CD8-positive, alpha-beta memory T cell (primary cell): ENCODE data around the gene DGKA. TPM values are rescaled to one million over a fixed set of nuclear protein-coding genes. Genes with fewer than 3 reads are reported as not detected.

Source experiments
- CTCF ChIA-PET: fragments of 350-600 bp; sonication (Branson Sonifier 250); formaldehyde crosslinking; loops from one replicate; lab custom pipeline; 2021; ENCODE audit warnings: antibody characterized with exemption; lab: Charles Lee
- POLR2A ChIA-PET: fragments of 350-600 bp; sonication (Branson Sonifier 250); formaldehyde crosslinking; loops from one replicate; lab custom pipeline; 2021; ENCODE audit warnings: antibody characterized with exemption; lab: Charles Lee
- DNase-seq, 5 donors: peaks; one replicate each; pipeline versions ENCODE4 v3.0.0 to v3.0.0-alpha.2; 2020 to 2022; ENCODE audit warnings: mixed read lengths in 1 of 5
- H3K27ac ChIP-seq: one replicate; pipeline ENCODE4 v1.7.0; 2013; ENCODE audit warnings: low read depth, mild to moderate bottlenecking, low read length, moderate library complexity
- H3K27me3 ChIP-seq: 2 replicates; pipeline ENCODE4 v1.7.0; 2013; ENCODE audit warnings: low read length, mild to moderate bottlenecking; ENCODE audit not compliant: insufficient read depth, poor library complexity, severe bottlenecking
- H3K36me3 ChIP-seq: 2 replicates; pipeline ENCODE4 v1.7.0; 2013; ENCODE audit warnings: mild to moderate bottlenecking, low read length, moderate library complexity; ENCODE audit not compliant: insufficient read depth
- H3K4me1 ChIP-seq: 2 replicates; pipeline ENCODE4 v1.7.0; 2013; ENCODE audit warnings: mild to moderate bottlenecking, low read length, moderate library complexity; ENCODE audit not compliant: insufficient read depth
- H3K4me3 ChIP-seq: 2 replicates; pipeline ENCODE4 v1.7.0; 2013; ENCODE audit warnings: mild to moderate bottlenecking, low read length
- H3K9me3 ChIP-seq: 2 replicates; pipeline ENCODE4 v1.7.0; 2013; ENCODE audit warnings: mild to moderate bottlenecking, low read length
- H3K27ac Mint-ChIP-seq, 8 donors: one replicate each; pipeline ENCODE4 v1.8.0; 2020 to 2021; ENCODE audit warnings: mixed read lengths in 8 of 8, mild to moderate bottlenecking in 6 of 8, inconsistent platforms in 3 of 8, moderate library complexity in 3 of 8
- H3K27me3 Mint-ChIP-seq, 2 donors: one replicate each; pipeline ENCODE4 v1.8.0; 2020 to 2021; ENCODE audit warnings: mixed read lengths in 2 of 2, mild to moderate bottlenecking in 1 of 2, moderate library complexity in 1 of 2
- H3K36me3 Mint-ChIP-seq, 3 donors: one replicate each; pipeline ENCODE4 v1.8.0; 2020 to 2021; ENCODE audit warnings: mixed read lengths in 3 of 3, inconsistent platforms in 1 of 3, mild to moderate bottlenecking in 1 of 3
- H3K4me1 Mint-ChIP-seq, 3 donors: one replicate each; pipeline ENCODE4 v1.8.0; 2020 to 2021; ENCODE audit warnings: mixed read lengths in 3 of 3, inconsistent platforms in 1 of 3, mild to moderate bottlenecking in 1 of 3
- H3K4me3 Mint-ChIP-seq, 7 donors: one replicate each; pipeline ENCODE4 v1.8.0; 2020 to 2021; ENCODE audit warnings: mixed read lengths in 7 of 7, mild to moderate bottlenecking in 6 of 7, moderate library complexity in 4 of 7, inconsistent platforms in 2 of 7
- H3K9me3 Mint-ChIP-seq, 5 donors: one replicate each; pipeline ENCODE4 v1.8.0; 2020 to 2022; ENCODE audit warnings: mixed read lengths in 5 of 5, mild to moderate bottlenecking in 3 of 5, moderate library complexity in 2 of 5, inconsistent platforms in 1 of 5
- polyA plus RNA-seq: library from polyadenylated mRNA; unstranded; fragments of 300-500 nt; fragmentation: Illumina TruSeq; gene quantifications from one replicate; pipeline ENCODE4 v1.2.3, GENCODE V29; 2021
- total RNA-seq, 2 experiments: library from RNA; stranded (reverse); gene quantifications; one replicate each; pipeline ENCODE4 v1.2.3, GENCODE V29; 2021

DGKA gene
- total and polyA plus RNA-seq, 3 experiments from 2014 or later: 221 to 236 (median 234) TPM

DNA sequence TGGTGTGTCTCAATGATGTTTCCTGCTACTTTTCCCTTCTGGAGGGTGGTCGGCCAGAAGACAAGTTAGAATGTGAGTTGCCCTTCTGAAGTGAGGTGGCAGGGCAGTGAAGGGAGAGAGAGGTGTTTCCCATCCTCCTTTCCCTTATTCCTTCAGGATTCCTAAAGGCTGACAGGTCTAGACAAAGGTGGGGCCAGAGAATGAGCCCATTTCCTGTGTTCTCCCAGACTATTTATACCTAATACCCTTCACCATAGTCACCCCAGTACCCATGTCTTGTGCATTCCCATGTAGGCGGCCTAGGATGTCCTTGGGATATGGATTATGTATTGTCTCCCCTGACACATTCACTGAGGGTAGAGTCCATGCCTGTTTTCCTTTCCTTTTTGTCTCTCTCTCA, 7.0 kb downstream of the DGKA start:
- Mint-ChIP-seq H3K4me3 (peak overlapping the region in 1 of 7 donors; percentile 4), H3K27me3 (no peaks in the 10 kb centered on the region), H3K4me1 (peaks cover 77 to 91% (median 90%) of the 10 kb centered on the region in 3 donors), H3K27ac (peak overlapping the region; percentile 54 to 97 (median 92)), H3K9me3 (no peaks in the 10 kb centered on the region), H3K36me3 (peaks cover 4 to 95% (median 24%) of the 10 kb centered on the region in 3 donors)
- Histone ChIP-seq H3K36me3 (peaks cover 57% of the 10 kb centered on the region), H3K27me3 (no peaks in the 10 kb centered on the region), H3K4me3 (no peak overlapping the region), H3K9me3 (no peaks in the 10 kb centered on the region), H3K4me1 (peaks cover 93% of the 10 kb centered on the region), H3K27ac (no peak overlapping the region)
- DNase-seq: no peak
- ChIA-PET CTCF (interaction anchor here (3.8 to 11.4 kb wide), 3 partner anchors 10 to 199 kb away, joined by 18 to 96 read pairs (median 78); partner anchors contain the start of genes DGKA, DNAJC14 and PYM1), POLR2A (no interaction called here)

GRCh38 chr12:55938826-55939501, 8.0 kb downstream of the DGKA start:
- no peak for DNase-seq
- Mint-ChIP-seq H3K4me3 (peak overlapping the region in 2 of 7 donors; percentile 31 to 52), H3K36me3 (peaks cover 5 to 97% (median 24%) of the 10 kb centered on the region in 3 donors), H3K9me3 (no peaks in the 10 kb centered on the region), H3K4me1 (peaks cover 70 to 88% (median 85%) of the 10 kb centered on the region in 3 donors), H3K27me3 (no peaks in the 10 kb centered on the region), H3K27ac (peak overlapping the region; percentile 65 to 97 (median 90))
- peaks cover 83% of the 10 kb centered on the region for H3K4me1 ChIP-seq
- no peaks in the 10 kb centered on the region for H3K27me3 ChIP-seq
- ChIA-PET POLR2A (interaction anchor here (1.0 to 2.5 kb wide), 3 partner anchors 13 to 121 kb away, joined by 4 to 12 read pairs (median 7); partner anchors contain the start of genes ORMDL2, RAB5B and SARNP), CTCF (interaction anchor here (0.7 to 11.4 kb wide), 18 partner anchors 11 to 234 kb away, joined by 3 to 96 read pairs (median 4); partner anchors contain the start of genes DGKA, DNAJC14, PYM1 and RAB5B)
- H3K27ac ChIP-seq: no peak overlapping the region
- no peaks in the 10 kb centered on the region for H3K9me3 ChIP-seq
- no peak overlapping the region for H3K4me3 ChIP-seq
- H3K36me3 ChIP-seq: peaks cover 66% of the 10 kb centered on the region

DNA sequence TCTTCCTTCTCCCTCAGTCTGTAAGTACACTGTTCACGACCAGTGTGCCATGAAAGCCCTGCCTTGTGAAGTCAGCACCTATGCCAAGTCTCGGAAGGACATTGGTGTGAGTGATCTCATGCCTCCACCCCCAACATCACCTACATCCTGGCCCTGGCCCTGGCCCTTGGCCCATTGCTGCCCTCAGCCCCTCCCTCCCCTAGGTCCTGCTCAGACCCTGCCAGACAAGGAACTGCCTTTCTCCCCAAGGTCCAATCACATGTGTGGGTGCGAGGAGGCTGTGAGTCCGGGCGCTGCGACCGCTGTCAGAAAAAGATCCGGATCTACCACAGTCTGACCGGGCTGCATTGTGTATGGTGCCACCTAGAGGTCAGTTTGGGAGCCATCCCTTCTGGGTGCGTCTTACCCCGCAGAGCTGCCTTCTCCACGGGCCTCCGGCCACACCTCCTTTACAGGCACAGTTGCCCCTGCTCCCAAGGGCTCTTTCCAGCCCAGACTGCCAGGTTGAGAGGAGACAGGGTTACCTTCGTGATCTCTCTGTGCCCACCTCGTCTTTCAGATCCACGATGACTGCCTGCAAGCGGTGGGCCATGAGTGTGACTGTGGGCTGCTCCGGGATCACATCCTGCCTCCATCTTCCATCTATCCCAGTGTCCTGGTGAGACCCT, 9.2 kb downstream of the DGKA start:
- H3K9me3 Mint-ChIP-seq: no peaks in the 10 kb centered on the region
- Histone ChIP-seq H3K36me3 (peaks cover 71% of the 10 kb centered on the region), H3K9me3 (no peaks in the 10 kb centered on the region), H3K4me3 (no peak overlapping the region), H3K27me3 (no peaks in the 10 kb centered on the region), H3K27ac (no peak overlapping the region), H3K4me1 (peaks cover 71% of the 10 kb centered on the region)
- H3K4me1 Mint-ChIP-seq: peaks cover 60 to 80% (median 80%) of the 10 kb centered on the region in 3 donors
- DNase-seq: peak; percentile 71 to 88 (median 78)
- H3K27ac Mint-ChIP-seq: peak overlapping the region; percentile 67 to 97 (median 90)
- peaks cover 9 to 97% (median 24%) of the 10 kb centered on the region in 3 donors for H3K36me3 Mint-ChIP-seq
- no peaks in the 10 kb centered on the region for H3K27me3 Mint-ChIP-seq
- CTCF ChIA-PET: interaction anchor here (0.6 to 11.4 kb wide), 29 partner anchors 10 to 730 kb away, joined by 3 to 96 read pairs (median 4); partner anchors contain the start of genes CD63, DGKA, DNAJC14 and ORMDL2
- POLR2A ChIA-PET: interaction anchor here (0.5 to 2.5 kb wide), 11 partner anchors 8 to 202 kb away, joined by 3 to 12 read pairs (median 5); partner anchors contain the start of genes DNAJC14, ORMDL2, PYM1 and RAB5B
- H3K4me3 Mint-ChIP-seq: peak overlapping the region in 4 of 7 donors; percentile 24 to 60 (median 45)

GRCh38 chr12:55942055-55942454, 11.1 kb downstream of the DGKA start:
- peaks cover 76% of the 10 kb centered on the region for H3K36me3 ChIP-seq
- Mint-ChIP-seq H3K4me3 (peak overlapping the region in 1 of 7 donors; percentile 28), H3K36me3 (peaks cover 9 to 98% (median 24%) of the 10 kb centered on the region in 3 donors)

GRCh38 chr12:55942577-55943136, 11.7 kb downstream of the DGKA start:
- Mint-ChIP-seq H3K4me3 (peak overlapping the region in 1 of 7 donors; percentile 65), H3K4me1 (peaks cover 43 to 69% (median 67%) of the 10 kb centered on the region in 3 donors), H3K27ac (peak overlapping the region; percentile 47 to 86 (median 67)), H3K9me3 (no peaks in the 10 kb centered on the region), H3K27me3 (no peaks in the 10 kb centered on the region), H3K36me3 (peaks cover 9 to 97% (median 28%) of the 10 kb centered on the region in 3 donors)
- ChIA-PET CTCF (interaction anchor here (1.0 to 11.4 kb wide), 3 partner anchors 9 to 203 kb away, joined by 3 to 78 read pairs (median 9); partner anchors contain the start of gene PYM1), POLR2A (interaction anchor here (0.6 kb wide), 1 partner anchor 182 kb away, joined by 7 read pairs; no protein-coding TSS in a partner anchor)
- peaks cover 46% of the 10 kb centered on the region for H3K4me1 ChIP-seq
- no peak overlapping the region for H3K27ac ChIP-seq
- H3K27me3 ChIP-seq: no peaks in the 10 kb centered on the region
- H3K9me3 ChIP-seq: no peaks in the 10 kb centered on the region
- H3K4me3 ChIP-seq: no peak overlapping the region
- peaks cover 75% of the 10 kb centered on the region for H3K36me3 ChIP-seq
- DNase-seq: no peak

More at GRCh38 chr12:55942055-55942454, 11.1 kb downstream of the DGKA start:
- H3K4me1 ChIP-seq: peaks cover 52% of the 10 kb centered on the region
- H3K27me3 ChIP-seq: no peaks in the 10 kb centered on the region
- H3K9me3 Mint-ChIP-seq: no peaks in the 10 kb centered on the region
- peak overlapping the region in 6 of 8 donors; percentile 60 to 86 (median 72) for H3K27ac Mint-ChIP-seq
- no peak overlapping the region for H3K4me3 ChIP-seq
- peaks cover 49 to 73% (median 70%) of the 10 kb centered on the region in 3 donors for H3K4me1 Mint-ChIP-seq
- no peaks in the 10 kb centered on the region for H3K9me3 ChIP-seq
- no peaks in the 10 kb centered on the region for H3K27me3 Mint-ChIP-seq
- no peak for DNase-seq
- CTCF ChIA-PET: interaction anchor here (1.0 to 11.4 kb wide), 3 partner anchors 9 to 203 kb away, joined by 3 to 78 read pairs (median 9); partner anchors contain the start of gene PYM1
- POLR2A ChIA-PET: interaction anchor here (0.6 kb wide), 1 partner anchor 183 kb away, joined by 7 read pairs; no protein-coding TSS in a partner anchor
- H3K27ac ChIP-seq: no peak overlapping the region

DNA sequence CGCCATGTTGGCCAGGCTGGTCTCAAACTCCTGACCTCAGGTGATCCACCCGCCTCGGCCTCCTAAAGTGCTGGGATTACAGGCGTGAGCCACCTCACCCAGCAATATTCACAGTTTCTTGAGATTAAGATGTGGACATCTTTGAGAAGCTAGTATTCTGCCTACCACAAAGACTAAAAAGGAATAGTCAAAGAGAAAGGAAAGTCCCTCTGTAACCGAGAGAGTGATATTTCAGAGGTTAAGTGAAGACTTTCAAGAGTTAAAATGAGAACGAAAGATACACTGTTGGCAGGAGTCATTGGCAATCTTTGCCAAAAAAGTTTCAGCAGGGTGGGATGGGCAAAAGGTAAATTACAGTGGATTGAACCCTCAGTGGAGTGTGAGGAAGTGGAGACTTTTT, 15.6 kb downstream of the DGKA start:
- Histone ChIP-seq H3K36me3 (peaks cover 56% of the 10 kb centered on the region), H3K4me1 (peaks cover 11% of the 10 kb centered on the region), H3K4me3 (no peak overlapping the region), H3K27me3 (no peaks in the 10 kb centered on the region), H3K27ac (no peak overlapping the region), H3K9me3 (no peaks in the 10 kb centered on the region)
- POLR2A ChIA-PET: interaction anchor here (0.6 to 0.7 kb wide), 2 partner anchors 48 to 140 kb away, joined by 5 to 9 read pairs; no protein-coding TSS in a partner anchor
- H3K27ac Mint-ChIP-seq: peak overlapping the region in 6 of 8 donors; percentile 4 to 89 (median 68)
- H3K4me3 Mint-ChIP-seq: no peak overlapping the region
- CTCF ChIA-PET: interaction anchor here (0.6 to 1.0 kb wide), 2 partner anchors 9 to 119 kb away, joined by 3 read pairs; no protein-coding TSS in a partner anchor
- DNase-seq: no peak
- H3K36me3 Mint-ChIP-seq: peaks cover 9 to 80% (median 22%) of the 10 kb centered on the region in 3 donors
- peaks cover 25 to 41% (median 35%) of the 10 kb centered on the region in 3 donors for H3K4me1 Mint-ChIP-seq
- H3K9me3 Mint-ChIP-seq: no peaks in the 10 kb centered on the region
- no peaks in the 10 kb centered on the region for H3K27me3 Mint-ChIP-seq

GRCh38 chr12:55955344-55955743, 24.4 kb downstream of the DGKA start:
- Histone ChIP-seq H3K27ac (no peak overlapping the region), H3K9me3 (no peaks in the 10 kb centered on the region), H3K27me3 (no peaks in the 10 kb centered on the region), H3K4me3 (no peak overlapping the region), H3K36me3 (peaks cover 34% of the 10 kb centered on the region), H3K4me1 (peaks cover 11% of the 10 kb centered on the region)
- no peaks in the 10 kb centered on the region for H3K9me3 Mint-ChIP-seq
- H3K36me3 Mint-ChIP-seq: peaks cover 0 to 53% (median 8%) of the 10 kb centered on the region in 3 donors
- H3K4me1 Mint-ChIP-seq: peaks cover 8 to 21% (median 15%) of the 10 kb centered on the region in 3 donors
- ChIA-PET CTCF (interaction anchor here (0.6 to 1.6 kb wide), 4 partner anchors 9 to 217 kb away, joined by 3 to 5 read pairs (median 3); partner anchors contain the start of gene RAB5B), POLR2A (interaction anchor here (0.5 to 1.5 kb wide), 4 partner anchors 14 to 148 kb away, joined by 3 to 4 read pairs (median 3); no protein-coding TSS in a partner anchor)
- H3K27ac Mint-ChIP-seq: peak overlapping the region in 7 of 8 donors; percentile 12 to 93 (median 71)
- no peaks in the 10 kb centered on the region for H3K27me3 Mint-ChIP-seq
- DNase-seq: no peak
- H3K4me3 Mint-ChIP-seq: peak overlapping the region in 1 of 7 donors; percentile 5
